ENCODE data around the gene ANXA6.

DNA sequence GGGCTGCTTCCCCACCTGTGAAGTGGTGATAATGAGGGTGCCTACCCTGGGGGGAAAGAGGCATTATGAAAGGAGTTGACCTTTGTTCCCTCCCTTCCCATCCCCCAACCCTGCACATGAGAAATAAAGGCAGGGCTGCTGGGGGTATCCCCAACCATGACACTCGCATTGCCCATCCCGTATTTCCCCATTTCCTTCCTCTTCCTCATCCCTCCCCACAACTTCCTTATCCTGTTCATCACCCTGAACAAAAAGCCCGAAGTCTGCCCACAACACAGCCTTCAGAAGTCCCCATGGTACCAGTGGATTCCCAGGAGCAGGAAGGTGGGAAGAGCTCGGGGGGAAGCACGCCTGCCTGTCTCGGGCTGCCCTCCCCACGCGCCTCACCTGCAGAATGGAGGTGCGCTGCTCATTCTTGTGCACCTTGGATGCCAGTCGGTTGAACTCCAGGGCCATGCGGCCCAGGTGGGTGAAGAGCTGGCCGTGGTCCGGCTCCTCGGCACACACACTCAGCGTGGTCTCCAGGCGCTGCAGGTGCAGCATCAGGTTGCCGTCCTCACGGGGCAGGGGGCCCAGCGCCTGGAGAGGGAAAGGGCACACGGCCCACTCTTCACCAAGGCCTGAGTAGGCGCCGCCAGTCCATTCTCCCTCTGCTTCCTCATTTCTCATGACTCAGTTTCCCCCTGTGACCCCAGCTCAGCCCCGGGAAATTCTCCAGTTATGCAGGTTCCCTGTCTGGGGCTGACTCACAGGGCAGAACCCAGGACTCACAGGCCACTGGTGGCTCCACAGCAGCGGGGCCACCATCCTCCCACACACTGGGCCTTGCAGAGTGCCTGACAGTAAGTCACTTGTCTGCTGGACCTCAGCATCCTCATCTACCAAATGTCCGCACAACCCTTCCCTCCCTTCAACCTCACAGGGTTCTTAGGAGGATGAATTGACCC lies 100.9 kb downstream of the ANXA6 start:
- no peak for TF ChIP-seq EZH2 (IDR thresholded peaks at IDR 0.05; ENCODE audit: borderline replicate concordance, low read depth, low read length, poor library complexity, severe bottlenecking)
- TF ChIP-seq, protein P1, sequence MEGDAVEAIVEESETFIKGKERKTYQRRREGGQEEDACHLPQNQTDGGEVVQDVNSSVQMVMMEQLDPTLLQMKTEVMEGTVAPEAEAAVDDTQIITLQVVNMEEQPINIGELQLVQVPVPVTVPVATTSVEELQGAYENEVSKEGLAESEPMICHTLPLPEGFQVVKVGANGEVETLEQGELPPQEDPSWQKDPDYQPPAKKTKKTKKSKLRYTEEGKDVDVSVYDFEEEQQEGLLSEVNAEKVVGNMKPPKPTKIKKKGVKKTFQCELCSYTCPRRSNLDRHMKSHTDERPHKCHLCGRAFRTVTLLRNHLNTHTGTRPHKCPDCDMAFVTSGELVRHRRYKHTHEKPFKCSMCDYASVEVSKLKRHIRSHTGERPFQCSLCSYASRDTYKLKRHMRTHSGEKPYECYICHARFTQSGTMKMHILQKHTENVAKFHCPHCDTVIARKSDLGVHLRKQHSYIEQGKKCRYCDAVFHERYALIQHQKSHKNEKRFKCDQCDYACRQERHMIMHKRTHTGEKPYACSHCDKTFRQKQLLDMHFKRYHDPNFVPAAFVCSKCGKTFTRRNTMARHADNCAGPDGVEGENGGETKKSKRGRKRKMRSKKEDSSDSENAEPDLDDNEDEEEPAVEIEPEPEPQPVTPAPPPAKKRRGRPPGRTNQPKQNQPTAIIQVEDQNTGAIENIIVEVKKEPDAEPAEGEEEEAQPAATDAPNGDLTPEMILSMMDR (conservative IDR thresholded peaks at IDR 0.05; ENCODE audit: low read depth, low read length) = no peak

All from A673 (cell line).